Stimulated activated CD8-positive, alpha-beta memory T cell treated with anti-CD3 and anti-CD28 coated beads, Interleukin-15, amount 100 ng/mL, for 4 hours (primary cell): ENCODE results near the gene C11orf87.

Source experiments
- DNase-seq, 2 donors: peaks; one replicate each; pipeline ENCODE4 v3.0.0-alpha.2; 2020; ENCODE audit warnings: low read depth in 2 of 2

The C11orf87 gene

DNA sequence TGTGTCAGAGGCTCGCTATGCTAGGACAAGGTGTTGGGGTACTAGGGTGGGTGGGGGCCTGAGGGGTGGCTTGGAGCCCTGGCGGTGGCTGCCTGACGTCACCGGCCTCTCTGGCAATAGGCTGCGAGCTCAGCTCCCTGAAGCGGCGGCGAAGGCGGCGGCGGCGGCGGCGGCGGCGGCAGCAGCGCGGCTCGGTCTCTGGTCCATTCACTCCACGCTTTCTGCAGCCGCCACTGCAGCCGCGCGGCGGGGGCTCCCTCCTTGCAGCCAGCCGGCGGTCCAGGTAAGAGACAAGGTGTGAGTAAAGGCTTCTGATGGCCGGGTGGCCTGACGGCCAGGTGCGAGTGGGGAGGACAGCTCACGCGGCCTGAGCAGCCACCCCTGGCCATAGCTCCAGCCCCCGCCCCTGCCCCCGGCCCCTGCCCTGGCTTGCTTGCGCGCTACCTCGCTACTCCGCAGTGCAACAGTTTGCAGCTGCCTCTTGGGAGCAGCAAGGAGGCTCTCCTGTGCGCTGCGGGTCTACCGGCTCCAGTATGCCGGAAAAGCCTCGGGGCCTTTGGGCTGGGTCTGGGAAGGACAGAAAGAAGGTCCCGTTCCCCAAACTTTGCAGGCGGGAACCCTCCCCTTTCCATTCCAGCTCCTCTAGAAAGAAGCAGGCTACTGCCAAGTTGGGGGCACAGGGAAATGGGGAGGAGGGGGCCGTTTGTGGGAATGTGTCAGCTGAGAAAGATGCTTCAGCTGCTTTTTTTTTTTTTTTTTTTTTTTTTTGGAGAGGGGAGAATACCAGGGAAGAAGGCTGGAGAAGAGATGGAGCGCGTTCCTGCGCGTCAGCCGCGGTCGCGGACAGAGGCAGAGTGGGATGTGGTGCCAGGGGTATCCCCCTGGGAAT, at the start of gene C11orf87:
Gene C11orf87 (plus strand): TSS at position 210 of the 889 bp plus-strand sequence. CDS start 1,444 bp downstream, outside the sequence.
- no peak for DNase-seq

DNA sequence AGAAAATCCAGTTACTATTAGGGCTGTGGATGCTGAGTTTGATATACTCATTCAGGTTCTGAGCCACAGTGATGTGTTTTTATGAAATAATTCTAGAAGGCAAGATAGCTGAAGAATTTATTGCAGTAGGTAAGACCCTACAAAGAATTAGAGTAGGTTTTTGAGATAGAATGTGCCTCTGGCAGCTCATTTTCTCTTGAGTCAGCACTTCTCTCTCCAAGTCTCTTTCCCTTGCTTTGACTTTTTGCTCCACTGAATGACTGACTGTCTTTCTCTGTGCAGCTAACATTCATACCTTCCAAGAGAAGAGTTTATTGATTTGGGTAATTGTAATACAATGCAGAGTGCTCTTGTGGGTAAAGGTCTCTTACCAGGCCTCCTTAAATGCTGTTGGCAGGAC, 48.0 kb upstream of the C11orf87 start:
- no peak for DNase-seq

DNA sequence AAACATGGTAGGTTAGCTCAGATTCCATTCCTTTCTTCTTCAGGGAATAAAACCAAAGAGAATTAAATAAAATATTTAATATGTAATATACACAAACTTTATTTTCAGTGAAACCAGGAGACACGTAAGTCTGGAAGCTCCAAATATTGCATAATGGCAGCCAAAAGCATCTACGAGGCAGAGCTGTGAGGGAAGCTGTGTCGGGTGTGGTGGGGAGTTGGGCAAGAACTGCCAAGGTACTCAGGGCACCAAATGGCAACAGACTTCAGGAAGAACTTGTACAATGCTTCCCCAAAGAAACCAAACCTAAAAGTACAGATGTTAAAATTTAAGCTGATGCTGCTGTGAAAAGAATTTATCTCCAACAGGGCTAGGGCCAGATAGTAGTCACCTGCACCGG, 47.5 kb upstream of the C11orf87 start:
- no peak for DNase-seq

DNA sequence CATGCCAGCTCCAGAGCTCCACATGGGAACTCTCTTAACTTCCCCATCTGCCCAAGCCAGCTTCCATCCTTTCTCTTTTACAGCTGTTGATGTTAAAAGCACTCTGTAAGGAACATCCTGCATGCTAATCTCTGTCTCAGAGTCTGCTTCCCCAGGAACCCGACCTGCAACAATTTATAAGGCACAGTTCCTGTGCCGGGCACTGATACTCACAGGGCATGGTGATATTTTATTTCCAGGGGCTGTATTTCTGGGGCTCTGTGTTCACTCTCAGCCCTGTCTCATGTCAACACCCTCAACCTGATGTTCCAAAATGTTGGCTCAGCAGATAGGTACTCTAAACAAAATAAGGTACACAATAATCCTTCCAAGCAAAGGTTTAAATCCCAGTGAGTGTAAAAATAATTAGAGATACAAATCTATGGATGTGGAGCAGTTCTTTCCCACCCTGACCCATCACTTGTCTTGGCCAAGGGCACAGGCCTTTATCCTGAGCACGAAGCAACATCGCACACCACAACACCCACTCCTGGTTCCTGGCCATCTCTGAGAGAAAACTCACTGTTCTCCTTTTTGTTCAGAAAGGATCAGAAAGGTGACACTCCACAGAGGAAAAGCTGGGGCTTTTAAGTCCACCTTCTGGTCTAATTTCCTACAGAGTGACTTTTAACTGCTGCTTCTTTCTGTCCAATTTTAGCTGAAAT, 44.8 kb upstream of the C11orf87 start:
- no peak for DNase-seq

DNA sequence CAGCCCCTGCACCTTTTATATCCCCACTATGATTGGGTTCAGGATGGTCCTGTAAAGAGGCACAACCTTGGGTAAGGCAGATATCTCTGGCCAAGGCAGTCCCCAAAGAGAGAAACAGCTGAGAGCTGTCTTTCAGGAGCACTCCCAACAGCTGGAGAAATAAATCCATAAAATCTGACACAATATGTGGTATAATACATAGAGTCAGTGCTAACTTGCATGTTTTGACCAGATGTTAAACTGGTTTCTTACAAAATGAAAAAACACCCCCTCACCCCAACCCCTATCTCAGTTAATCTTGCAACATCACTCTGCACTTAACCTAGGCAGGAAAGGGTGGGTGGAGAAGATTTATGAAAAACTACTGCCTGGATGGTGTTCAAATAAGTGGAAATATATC, 44.0 kb upstream of the C11orf87 start:
- no peak for DNase-seq

DNA sequence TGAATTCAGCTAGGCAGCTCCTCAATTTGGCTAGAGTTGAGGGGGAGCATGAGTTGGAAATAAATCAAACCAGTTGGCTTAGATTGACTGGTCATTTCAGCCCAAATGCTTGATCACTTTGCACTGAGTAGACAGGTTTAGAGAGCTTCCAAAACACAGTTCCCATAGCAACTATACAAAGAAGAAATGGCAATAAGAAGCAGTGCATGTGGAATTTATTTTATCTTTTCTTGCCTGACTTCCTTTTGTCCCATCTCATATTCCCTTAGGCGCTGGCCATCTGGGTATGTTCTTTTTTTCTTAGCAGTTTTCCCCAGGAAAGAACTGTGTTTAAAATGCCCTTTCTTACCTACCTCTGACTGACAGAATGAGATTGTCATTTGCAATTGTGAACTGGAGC, 38.7 kb upstream of the C11orf87 start:
- no peak for DNase-seq

DNA sequence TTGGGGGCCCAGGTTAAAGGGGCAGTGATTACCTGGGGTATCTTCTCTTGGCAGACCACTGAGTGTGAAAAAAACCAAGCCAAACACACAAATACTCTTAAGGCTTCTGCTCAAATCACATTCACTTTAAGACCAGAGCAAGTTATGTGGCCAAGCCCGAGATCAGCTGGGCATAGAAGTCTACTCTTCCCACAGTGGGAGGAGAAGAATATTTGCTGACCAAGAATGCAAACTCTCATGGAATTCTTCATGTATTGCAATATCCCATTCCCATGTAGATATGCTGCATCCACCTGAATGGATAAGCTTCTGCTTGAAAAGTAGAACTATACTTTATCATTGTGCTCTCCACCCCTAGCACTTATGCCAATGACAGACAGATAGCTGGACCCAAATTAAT, 37.1 kb upstream of the C11orf87 start:
- DNase-seq = no peak

DNA sequence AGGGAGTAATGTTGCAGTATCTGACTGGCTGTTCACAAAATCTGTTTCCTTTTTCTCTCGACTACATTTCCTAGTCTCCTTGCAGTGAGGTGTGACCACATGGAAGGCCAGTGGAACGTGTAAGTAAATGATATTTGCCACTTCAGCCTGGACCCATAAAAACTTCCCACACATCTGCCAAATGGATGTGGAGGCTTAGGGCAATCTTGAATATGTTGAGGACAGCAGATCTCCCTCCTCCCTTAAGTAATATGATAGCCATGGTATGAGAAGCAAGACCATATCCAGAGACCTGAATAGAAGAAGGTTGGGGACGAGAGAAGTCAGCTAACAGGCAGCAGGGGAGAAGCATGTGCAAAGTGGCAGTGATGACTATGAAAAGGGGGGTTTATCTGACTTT, 33.0 kb upstream of the C11orf87 start:
- no peak for DNase-seq

DNA sequence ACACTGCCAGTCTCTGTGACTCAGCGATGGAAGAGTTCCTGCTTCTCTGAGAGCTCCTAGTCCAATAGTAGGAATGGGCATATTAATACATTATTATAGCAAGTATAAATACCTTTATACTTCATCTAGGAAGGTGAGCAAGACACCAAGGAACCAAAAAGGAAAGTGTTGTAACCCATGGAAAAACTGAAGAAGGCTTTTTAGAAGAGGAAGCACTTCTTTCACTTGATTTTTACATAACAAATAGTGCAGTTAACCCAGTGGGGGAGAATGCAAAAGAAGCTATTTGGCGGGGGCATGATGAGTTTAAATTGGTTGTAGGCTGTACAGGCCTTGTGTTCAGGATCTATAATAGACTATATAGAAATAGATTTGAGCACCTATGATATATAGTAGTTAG, 31.2 kb upstream of the C11orf87 start:
- DNase-seq = no peak

DNA sequence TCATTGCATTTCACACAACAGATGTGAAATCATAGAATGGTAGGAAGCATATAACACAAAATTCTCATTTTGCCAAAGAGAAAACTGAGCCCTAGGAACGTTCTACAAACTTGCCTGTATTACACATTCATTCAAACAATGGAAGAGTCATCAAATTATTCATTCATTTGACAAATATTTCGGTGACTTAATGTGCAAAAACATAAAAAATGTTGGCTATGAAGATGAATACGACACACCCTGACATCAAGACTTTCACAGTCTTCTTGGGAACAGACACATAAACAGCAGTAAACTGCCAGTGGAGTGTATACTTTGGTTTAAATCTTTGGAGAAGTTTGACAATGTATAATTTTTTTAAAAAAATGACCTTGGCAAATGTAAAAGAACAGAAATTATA, 20.4 kb upstream of the C11orf87 start:
- no peak for DNase-seq

DNA sequence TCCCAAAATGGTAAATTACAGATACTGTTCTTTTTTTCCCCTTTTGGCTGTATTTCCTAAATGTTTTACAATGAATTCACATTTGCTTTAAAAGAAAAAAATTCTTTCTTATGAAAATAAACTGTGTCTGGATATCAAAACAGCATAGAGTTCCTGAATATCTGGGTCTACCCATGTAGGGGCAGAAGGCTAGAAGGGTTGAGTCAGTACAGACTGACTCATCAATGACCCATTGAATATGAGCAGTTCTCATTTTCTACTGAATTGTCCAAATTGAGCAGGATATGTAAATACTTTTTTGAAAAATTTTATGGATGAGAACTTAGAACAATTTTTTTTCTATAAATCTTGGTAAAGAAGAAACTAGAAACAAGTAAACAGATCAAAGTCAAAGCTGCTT, 16.3 kb upstream of the C11orf87 start:
- DNase-seq = no peak

DNA sequence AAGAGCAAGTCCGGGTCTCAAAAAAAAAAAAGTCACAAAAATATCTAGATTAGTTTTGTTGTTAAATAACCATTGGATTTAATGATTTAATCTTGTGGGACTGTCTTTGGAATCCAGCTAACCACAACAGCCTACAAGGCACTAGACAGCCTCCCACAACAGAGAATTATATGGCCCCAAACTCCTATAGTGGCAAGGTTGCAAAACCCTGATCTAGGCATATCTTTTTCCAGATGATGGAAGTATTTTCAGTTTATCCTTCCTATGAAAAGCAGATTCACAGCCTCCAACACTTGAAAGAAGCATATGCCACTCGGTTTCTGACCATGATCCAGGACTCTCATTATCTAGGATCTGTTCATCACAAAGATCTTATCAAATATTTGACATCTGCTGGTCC, 5.4 kb upstream of the C11orf87 start:
- no peak for DNase-seq

DNA sequence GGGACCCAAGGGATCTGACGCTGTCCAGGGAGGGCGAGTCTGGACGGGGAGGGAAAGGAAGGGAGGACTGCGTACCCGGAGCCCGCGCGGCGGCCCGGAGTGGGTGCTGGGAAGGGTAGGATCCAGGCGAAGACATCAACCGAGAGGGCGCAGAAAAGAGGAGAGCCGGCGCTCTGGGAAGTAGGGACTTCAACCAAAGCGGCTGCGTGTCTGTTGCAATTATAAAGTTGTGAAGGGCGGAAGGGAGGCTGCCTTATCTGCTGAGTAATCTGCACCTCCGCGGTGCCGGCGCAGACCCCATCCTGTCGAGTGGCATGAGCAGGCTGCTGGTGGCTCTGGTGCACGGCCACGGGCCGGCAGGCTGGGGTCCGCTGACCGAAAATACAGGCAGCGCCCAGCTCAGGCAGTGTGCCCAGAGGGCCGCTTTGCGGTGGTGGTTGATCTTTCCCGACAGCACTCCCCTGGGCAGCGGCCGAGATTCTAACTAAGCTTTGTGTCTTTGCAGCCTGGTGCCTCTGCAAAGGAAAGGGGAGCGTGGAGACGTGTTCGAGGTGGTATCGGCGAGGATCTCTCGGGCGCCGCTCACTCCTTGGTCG, 978 bp downstream of the C11orf87 start:
- no peak for DNase-seq

DNA sequence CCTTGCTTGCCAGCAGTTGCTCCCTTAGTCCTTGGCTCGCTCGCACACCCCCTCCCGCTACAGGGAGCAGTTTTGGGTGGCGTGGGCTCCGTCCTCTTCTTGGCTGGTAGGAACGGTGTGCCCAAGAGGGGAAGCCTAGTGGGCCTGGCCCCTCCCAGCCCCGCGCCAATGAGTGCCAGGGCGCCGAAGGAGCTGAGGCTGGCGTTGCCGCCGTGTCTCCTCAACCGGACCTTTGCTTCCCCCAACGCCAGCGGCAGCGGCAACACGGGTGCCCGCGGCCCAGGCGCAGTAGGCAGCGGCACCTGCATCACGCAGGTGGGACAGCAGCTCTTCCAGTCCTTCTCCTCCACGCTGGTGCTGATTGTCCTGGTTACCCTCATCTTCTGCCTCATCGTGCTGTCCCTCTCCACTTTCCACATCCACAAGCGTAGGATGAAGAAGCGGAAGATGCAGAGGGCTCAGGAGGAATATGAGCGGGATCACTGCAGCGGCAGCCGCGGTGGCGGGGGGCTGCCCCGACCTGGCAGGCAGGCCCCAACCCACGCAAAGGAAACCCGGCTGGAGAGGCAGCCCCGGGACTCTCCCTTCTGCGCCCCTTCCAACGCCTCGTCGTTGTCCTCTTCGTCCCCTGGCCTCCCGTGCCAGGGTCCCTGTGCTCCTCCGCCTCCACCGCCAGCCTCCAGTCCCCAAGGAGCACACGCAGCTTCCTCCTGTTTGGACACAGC, 1.6 kb downstream of the C11orf87 start:
- DNase-seq = no peak

DNA sequence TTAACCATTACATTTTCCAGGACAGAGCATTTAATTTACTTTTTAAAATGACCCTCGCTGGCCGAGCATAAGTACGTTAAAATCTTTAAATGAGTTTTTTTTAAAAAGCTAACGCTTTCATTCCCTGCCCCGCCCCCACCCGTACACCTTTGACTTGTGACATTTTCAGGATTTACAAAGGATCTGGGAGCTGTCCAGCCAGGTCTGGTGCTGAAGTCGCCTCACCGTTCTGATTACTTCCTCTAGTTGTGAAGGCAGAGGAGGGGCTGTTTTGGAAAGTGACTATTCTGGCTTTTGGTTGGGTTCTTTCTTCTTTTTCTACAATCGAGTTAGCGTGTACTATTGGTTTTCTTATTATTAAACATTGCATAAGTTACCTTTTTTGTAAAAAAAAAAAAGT, 2.9 kb downstream of the C11orf87 start:
- no peak for DNase-seq

DNA sequence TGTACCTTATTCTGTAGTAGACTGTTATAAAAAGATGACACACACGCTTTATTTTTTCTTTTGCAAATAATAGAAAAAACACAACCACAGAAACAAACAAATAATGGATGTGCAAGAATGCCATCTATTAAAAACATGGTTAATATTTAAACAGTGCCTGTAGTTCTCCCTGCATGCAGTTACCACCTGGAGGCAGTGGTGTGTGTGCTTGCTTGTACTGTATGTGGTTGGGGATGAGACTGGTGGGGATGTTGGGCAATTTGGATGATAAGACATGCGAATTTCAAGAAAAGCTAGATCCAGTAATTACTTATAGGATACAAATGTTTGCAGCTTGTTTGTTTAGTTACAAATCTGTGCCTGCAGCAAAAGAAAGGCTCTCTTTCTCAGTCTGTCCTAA, 3.6 kb downstream of the C11orf87 start:
- DNase-seq = no peak

DNA sequence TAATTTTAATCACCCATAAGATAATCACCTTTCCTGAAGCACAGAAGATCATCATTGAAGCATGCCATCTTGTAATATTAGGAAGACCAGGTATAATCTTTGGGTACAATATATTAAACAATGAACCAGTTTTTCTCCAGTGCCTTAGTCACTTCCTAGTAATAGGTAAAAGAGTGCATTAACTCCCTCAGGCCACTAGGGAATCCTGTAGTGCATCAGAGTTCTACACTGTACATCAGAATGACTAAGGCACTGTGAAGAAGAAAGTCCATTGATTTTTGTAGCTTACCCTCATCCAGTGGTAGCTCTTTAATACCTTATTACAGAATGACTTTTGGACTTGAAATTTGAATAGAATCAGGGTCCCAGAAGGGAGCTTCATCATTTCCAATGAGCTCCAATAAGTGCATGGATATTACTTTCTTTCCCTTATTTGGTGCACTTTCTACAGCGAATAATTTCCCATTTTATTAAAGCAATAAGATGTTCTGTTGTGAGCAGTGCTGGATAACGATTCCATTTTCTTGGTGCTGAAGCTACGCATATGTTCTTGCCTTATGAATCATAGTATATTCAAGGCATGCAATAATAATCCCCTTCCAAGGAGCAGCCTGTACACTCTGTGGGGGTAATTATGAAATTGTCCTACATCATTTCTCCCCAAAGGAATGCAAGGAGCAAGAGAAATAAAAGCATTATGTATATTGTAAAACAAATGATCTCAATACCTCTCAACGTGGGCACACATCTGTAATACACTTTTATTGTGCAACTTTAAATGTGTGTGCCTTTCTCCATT, 4.7 kb downstream of the C11orf87 start:
- DNase-seq = no peak

DNA sequence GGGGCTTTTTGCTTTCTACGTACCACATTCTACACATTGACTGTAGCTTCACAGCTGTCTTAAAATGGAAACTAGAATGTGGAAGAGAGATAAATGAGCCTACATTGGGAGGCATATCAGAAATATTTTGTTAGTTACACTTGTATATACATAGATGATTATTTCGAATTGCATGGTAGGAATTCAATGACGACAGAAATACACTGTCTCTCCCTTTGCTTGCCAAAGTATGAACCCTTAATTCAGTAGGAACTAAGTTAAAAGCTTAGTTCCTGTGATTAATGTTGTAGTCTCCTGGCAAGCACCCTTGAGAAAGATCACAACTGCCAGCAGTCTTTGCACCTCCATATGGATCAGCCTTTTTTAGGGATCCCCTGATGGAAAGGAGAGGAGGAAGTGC, 10.1 kb downstream of the C11orf87 start:
- DNase-seq = no peak

DNA sequence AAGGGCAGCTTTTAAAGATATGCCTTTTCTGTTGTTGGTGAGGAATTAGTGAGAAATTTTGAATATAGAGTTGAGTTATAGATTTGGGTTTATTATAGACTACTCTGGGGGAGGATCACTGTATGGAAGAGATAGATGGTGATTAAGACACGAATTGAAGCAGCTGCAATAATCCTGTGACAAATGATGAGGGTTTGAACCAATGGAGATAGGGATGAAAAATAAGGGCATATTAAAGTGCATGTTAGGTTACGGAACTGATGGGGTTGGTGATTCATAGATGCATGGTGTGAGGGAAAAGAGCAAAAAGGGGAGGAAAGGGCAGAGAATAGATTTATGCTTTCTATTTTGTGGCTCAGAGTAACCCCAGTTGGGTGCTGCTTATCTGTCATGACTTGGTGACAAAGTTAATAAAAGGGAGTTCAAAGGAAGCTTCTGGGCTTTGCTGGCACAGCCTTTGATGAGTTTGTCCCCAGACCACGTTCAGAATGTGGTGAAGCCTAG, 11.8 kb downstream of the C11orf87 start:
- no peak for DNase-seq

DNA sequence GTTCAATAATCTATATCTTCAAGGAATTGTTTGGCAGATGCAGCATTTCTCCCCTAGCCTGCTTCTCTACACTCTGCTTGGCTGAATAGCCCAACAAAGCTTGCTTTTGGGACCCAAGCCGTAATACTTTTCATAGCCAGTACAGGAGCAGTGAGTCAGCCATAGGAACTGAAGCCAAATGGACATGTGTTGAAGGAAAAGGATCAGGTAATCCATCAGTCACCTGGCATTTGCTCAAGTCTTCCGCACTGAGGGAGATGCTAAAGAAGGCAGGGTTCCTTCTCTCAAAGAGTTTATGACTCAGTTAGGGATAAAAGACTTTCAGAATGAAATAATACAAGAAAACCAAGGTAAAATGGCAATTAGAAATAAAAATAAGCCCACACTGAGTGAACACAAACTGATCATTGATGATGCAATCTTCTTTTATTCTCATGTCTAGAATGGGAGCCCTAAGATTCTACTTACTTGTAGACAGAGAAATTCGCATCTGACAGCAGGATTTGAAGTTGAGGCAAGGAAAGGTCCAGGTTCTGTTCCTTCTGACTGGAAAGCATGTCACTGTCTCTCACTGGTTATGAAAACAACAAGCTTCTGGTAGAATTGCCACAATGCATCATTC, 13.2 kb downstream of the C11orf87 start:
- DNase-seq = no peak

DNA sequence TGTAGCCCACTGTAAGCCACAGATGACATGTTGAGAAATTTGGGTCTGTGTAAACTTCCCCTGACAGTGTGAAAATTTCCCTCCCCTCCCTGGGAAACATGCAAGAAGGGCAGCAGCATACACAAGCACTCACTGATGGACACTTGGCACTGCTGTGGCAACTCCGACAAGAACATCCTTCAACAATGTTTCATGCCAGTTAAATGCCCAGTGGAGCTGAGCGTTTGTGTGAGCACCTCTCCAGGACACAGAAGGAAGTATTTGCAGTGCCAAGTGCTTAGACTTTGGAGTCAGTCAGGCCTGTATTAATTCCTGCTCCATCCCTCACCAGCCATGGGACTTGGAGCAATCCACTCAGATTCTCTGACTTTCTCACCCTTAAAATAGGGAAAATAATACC, 17.7 kb downstream of the C11orf87 start:
- DNase-seq = no peak
